Smooth muscle cell of the umbilical artery (primary cell): Measurements from ENCODE around the gene HADHB. TPM values are rescaled to one million over a fixed set of nuclear protein-coding genes. Genes with fewer than 3 reads are reported as not detected.

Experiments
- total RNA-seq: library from RNA; depleted of rRNA; stranded (reverse); fragments of >200 nt; gene quantifications from 2 replicates; pipeline ENCODE4 v1.2.3, GENCODE V29; 2014

The HADHB gene
- total RNA-seq, result 95.0 and 113 TPM in 2 replicates

DNA sequence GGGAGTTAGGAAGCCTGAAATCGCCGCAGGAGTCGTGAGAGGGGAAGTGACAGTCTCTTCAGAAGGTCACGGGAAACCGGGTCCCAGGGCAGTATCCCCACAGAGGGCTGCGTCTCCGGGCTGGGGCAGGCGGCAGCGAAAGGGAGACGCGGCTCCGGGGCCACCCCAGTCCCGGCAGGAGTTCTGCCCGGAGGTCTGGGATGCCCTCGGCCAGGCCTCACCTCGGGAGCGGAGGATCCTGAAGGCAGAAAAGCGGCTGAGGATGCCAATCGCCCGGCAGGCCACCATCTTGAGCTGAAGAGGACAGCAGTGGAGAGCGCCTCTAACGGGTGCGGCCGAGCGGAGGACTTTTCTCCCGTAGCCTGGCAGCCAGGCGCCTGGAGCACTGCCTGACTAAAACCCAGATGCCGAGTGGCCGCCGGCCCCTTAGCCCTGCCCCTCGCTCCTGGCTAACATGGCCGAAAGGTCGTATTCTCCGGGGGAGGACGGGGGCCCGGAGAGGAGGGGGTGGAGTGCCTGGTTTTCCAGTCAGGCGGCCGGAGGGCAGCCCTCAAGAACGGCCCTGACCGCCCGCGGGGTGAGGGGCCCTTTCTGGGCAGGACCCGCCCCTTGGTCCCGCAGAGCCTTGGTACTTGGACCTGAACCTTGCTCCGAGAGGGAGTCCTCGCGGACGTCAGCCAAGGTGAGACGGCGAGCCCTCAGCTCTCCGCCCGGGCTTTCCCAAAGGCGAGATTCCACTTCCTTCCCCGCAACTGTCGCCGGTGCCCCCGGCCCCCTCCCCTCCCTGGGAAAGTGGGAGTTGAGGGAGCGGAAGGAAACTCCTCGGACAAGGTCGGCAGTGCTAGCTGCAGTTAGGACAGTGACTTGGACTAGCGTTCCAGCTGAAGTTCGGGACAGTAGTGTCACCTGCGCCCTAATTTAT is at the start of gene HADHB, which contains the start of gene HADHA:
HADHB (plus strand) TSS at position 631 of the 922 bp plus-strand sequence. CDS start 9,316 bp downstream, outside the sequence.
HADHA (minus strand) TSS at position 324 of the 922 bp plus-strand sequence; CDS start at position 288, 36 bp downstream.

Other genes with a start within 250 kb of the HADHB start
- 115 and 204 TPM in 2 replicates for gene RAB10, start 210.9 kb upstream of the HADHB start, total RNA-seq
- gene GAREM2, start 71.9 kb upstream of the HADHB start, total RNA-seq, result 1.5 TPM in 2 replicates
- gene HADHA, start 307 bp upstream of the HADHB start, total RNA-seq, result 121 and 151 TPM in 2 replicates
- gene SELENOI, start 101.2 kb downstream of the HADHB start, total RNA-seq, result 21.1 and 33.9 TPM in 2 replicates
- 0.05 TPM in 1 of 2 replicates, not detected in the other for gene ADGRF3, start 101.8 kb downstream of the HADHB start, total RNA-seq
- gene DRC1, start 157.0 kb downstream of the HADHB start, total RNA-seq, result under 0.01 TPM in 1 of 2 replicates, not detected in the other
- gene OTOF, start 233.2 kb downstream of the HADHB start, total RNA-seq, result 0.05 TPM in 1 of 2 replicates, not detected in the other